GM12891 (cell line): ENCODE measurements around the gene PDGFRB.

Experiments
- POLR2A ChIP-seq: IDR thresholded peaks from 2 replicates; pipeline ENCODE4 v1.6.1; 2011; ENCODE audit warnings: low read depth, low read length, control low read depth
- POLR2AphosphoS5 ChIP-seq: IDR thresholded peaks from 2 replicates; pipeline ENCODE4 v1.6.1; 2011; ENCODE audit warnings: low read depth, low read length, control low read depth

- TF ChIP-seq POLR2AphosphoS5 (no peak), POLR2A (no peak)
Observed at GRCh38 chr5:150166650-150167511, 11.2 kb upstream of the PDGFRB start, which contains the start of gene CDX1.
